Measurements from ENCODE around the gene MDC1. TPM values are rescaled to one million over a fixed set of nuclear protein-coding genes. Genes with fewer than 3 reads are reported as not detected.

MDC1 gene
- total and polyA plus RNA-seq, 4 donors: 13.8 to 40.3 (median 25.9) TPM

DNA sequence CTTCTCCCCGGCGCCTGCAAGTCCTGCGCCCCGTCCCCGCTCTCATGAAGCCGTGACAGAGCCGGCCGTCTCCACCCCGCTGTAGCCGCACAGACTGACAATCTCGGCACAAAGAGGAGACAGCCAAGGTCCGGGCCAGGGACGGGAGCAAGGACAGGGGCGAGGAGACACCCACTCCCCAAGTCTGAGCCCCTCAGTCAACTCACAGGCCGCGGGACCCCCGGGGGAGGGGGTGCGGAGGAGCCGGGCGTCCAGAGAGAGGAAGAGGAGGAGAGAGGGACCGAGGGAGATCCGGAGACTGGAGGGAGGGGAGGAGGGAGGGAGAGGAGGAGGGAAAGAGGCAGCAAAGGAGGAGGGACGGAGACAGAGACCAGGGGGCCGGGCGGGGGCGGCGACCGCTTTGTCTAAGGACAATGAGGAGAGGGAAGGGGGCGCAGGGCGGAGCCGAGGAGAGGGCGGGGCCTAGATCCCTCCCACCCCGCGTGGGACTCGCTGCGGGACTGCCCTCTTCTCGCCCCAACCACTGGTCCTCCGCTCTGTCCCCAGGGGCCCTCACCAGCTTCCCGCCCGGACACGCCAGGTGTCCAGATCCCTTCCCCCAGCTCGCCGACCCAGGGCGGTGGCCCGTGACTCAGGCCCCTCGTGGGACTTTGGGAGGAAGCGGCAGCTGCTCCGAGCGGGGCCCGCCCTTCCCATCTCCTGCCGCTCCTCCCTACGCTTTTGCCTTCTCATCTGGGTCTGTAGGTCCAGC is 30.0 kb downstream of the MDC1 start:
- peak overlapping the region; percentile 99 for H3K4me3 ChIP-seq (ENCODE audit: low read depth, low read length)
- peak in 5 of 6 donors; percentile 75 to 97 (median 77) for DNase-seq (ENCODE audit: low read depth in 4 of 6, low spot score in 6 of 6)
- H3K27me3 ChIP-seq (ENCODE audit: control insufficient read depth, insufficient read depth, low read length): no peaks in the 10 kb centered on the region
- peaks cover 77% of the 10 kb centered on the region for H3K4me1 ChIP-seq (ENCODE audit: control insufficient read depth, insufficient read depth, low read length)
- peaks cover 9% of the 10 kb centered on the region for H3K36me3 ChIP-seq (ENCODE audit: control insufficient read depth, insufficient read depth, low read length)
- WGBS (ENCODE audit: insufficient coverage): 0% methylated on average over 46 of the region's 52 CpGs
- H3K9me3 ChIP-seq (ENCODE audit: control insufficient read depth, insufficient read depth, low read length): no peaks in the 10 kb centered on the region
- peak overlapping the region; percentile 98 for H3K27ac ChIP-seq (ENCODE audit: low read depth, low read length)

DNA sequence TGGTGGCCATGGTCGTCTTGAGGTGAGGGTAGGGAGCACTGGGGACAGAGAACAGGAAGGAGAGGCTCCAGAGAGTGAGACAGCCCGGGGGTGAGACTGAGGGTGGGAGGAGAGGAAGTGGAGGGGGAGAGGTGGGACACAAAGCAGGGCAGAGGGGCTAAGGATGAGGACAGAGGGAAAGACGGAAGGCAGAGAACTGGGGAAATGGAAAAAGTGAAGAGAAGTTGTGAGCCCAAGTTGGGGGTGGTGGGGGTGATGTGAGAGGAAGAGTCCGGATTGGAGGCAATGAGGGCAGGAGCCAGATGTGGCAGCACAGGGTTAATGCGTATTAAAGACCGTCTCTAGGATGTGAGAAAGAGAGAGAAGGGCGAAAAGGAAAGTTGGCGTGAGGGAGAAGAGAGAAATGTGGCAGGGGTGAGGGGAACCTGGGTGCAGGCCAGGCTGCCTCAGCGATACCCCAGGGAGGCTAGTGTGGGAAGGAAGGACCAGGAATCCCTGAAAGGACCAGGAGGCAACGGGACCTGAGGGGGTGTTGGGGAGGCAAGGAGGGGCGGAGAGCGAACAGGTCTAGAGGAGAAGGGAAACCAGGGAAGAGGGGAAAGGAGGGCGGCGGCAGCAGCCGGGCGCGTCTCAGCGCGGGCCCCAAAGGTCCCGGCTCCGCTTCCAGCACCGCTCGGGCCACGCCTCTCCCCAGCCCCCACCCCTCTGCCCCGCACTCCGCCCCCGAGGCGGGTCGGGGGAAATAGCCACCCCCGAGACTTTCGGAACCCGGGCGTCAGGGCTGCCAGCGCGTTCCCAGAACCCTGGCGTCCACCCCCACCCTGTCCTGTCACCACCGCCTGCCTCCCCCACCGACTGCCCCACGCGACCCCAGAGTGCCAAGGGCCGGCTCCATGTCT is 30.8 kb downstream of the MDC1 start, which contains the start of gene PPP1R18:
TSS of gene PPP1R18 (minus strand) at position 637 of the 899 bp plus-strand sequence. CDS start at position 10, 627 bp downstream.
- H3K4me1 ChIP-seq (ENCODE audit: control insufficient read depth, insufficient read depth, low read length): peaks cover 79% of the 10 kb centered on the region
- H3K27me3 ChIP-seq (ENCODE audit: control insufficient read depth, insufficient read depth, low read length): no peaks in the 10 kb centered on the region
- H3K9me3 ChIP-seq (ENCODE audit: control insufficient read depth, insufficient read depth, low read length): no peaks in the 10 kb centered on the region
- DNase-seq (ENCODE audit: low read depth in 4 of 6, low spot score in 6 of 6): peak in 2 of 6 donors; percentile 66 to 80
- H3K36me3 ChIP-seq (ENCODE audit: control insufficient read depth, insufficient read depth, low read length): peaks cover 10% of the 10 kb centered on the region
- WGBS (ENCODE audit: insufficient coverage): under 1% methylated on average over 32 of the region's 41 CpGs
- peak within 1 kb of the TSS; percentile 98 for H3K27ac ChIP-seq (ENCODE audit: low read depth, low read length)
- H3K4me3 ChIP-seq (ENCODE audit: low read depth, low read length): peak within 1 kb of the TSS; percentile 99

DNA sequence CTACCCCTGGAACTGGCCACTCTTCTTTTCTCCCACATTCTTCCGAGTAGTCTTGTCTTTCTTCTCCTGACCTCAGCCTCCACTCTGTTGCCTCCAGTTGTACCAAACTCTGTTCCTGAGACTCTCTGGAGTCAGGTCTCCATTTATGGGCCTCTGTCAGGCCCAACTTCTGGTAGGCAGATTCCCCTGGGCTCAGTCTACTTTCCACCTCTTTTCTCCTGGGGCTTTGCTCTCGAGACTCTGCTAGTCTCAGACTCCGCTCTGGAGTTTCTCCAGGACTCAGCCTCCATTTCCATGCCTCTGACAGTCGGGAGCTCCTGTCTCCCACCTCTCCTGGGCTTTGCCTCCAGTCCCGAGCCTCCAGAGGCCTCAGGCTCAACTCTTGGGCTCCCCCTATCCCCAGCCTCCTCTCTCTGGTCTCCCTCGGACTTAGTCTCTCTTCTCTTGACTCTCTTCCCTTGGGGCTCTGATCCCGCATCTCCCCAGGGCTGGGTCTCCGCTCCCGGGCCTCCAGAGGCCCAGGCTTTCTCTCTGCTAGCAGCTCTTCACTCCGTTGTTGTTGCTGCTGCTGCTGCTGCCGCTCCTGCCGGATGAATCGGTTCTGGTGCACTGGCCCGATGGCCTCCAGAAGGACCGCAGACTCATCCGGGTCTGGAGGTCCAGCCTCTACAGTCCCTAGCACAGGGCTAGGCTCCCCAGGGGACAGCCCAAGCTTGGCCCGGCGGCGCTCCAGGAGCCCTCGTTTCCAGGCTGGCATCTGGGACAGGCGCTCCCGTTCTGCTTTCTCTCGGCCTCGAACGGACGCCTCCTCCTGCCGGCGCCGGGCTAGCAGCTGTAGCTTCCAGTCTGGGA is 31.7 kb downstream of the MDC1 start:
- no peaks in the 10 kb centered on the region for H3K27me3 ChIP-seq (ENCODE audit: control insufficient read depth, insufficient read depth, low read length)
- DNase-seq (ENCODE audit: low read depth in 4 of 6, low spot score in 6 of 6): no peak
- H3K36me3 ChIP-seq (ENCODE audit: control insufficient read depth, insufficient read depth, low read length): peaks cover 15% of the 10 kb centered on the region
- peak overlapping the region; percentile 99 for H3K4me3 ChIP-seq (ENCODE audit: low read depth, low read length)
- H3K27ac ChIP-seq (ENCODE audit: low read depth, low read length): peak overlapping the region; percentile 98
- no peaks in the 10 kb centered on the region for H3K9me3 ChIP-seq (ENCODE audit: control insufficient read depth, insufficient read depth, low read length)
- H3K4me1 ChIP-seq (ENCODE audit: control insufficient read depth, insufficient read depth, low read length): peaks cover 75% of the 10 kb centered on the region
- 58% methylated on average over 29 of the region's 29 CpGs for WGBS (ENCODE audit: insufficient coverage)

DNA sequence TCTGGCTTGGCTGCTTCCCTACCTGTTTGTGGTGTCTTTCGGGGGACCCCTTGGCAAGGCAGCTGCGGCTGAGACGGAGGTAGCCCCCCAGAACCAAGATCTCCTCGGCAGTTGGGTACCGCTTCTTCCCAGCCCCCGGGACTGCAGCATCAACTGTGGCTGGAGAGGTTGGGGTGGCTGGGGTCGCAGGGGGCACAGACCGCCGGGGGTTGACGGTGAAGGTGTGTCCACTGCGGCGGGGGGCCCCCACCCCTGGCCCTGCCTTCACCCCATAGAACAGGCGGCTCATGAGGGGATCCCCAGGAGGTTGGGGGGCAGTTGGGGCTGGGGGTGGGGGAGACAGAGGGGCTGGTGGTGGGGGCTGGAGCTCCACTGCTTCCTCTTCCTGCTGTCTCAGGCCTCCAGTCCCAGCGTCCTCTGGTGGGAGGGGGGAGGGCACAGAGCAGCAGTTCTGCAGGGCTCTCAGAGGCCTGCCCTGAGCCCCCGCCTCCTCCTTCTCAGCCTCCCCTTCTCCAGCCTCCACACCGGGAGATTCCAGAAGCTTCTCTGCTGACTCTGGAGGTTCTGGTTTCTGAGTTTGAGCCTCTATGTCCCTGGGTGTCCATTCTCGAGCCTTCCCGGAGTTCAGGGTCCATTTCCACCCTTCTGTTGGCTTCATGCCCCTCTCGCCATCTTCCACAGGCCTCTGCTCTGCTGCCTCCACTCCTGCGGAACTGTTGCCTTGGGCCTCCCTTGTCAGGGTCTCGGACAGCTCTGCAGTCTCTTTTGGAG is 32.5 kb downstream of the MDC1 start:
- no peaks in the 10 kb centered on the region for H3K9me3 ChIP-seq (ENCODE audit: control insufficient read depth, insufficient read depth, low read length)
- H3K4me1 ChIP-seq (ENCODE audit: control insufficient read depth, insufficient read depth, low read length): peaks cover 73% of the 10 kb centered on the region
- 71% methylated on average over 9 of the region's 21 CpGs for WGBS (ENCODE audit: insufficient coverage)
- peak overlapping the region; percentile 99 for H3K4me3 ChIP-seq (ENCODE audit: low read depth, low read length)
- no peak for DNase-seq (ENCODE audit: low read depth in 4 of 6, low spot score in 6 of 6)
- no peaks in the 10 kb centered on the region for H3K27me3 ChIP-seq (ENCODE audit: control insufficient read depth, insufficient read depth, low read length)
- H3K36me3 ChIP-seq (ENCODE audit: control insufficient read depth, insufficient read depth, low read length): peaks cover 15% of the 10 kb centered on the region
- H3K27ac ChIP-seq (ENCODE audit: low read depth, low read length): peak overlapping the region; percentile 98

DNA sequence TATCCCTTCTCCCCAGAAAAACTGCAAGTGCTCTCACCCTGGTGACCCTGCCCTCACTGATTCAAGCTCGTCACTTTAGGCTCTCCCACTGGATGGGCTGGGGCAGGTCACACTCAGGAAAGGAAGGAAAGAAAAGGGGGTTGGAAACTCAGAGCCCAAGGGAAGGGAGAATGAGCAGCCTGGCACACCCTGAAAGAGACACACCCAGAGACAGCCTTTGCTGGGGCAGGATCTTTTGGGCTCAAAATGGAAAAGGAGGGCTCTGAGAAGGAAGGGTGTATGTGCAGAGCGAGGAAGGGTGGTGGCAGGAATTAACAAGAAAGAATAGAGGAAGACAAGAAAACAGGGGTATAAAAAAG is 33.1 kb downstream of the MDC1 start:
- H3K4me3 ChIP-seq (ENCODE audit: low read depth, low read length): peak overlapping the region; percentile 99
- H3K9me3 ChIP-seq (ENCODE audit: control insufficient read depth, insufficient read depth, low read length): no peaks in the 10 kb centered on the region
- no peaks in the 10 kb centered on the region for H3K27me3 ChIP-seq (ENCODE audit: control insufficient read depth, insufficient read depth, low read length)
- DNase-seq (ENCODE audit: low read depth in 4 of 6, low spot score in 6 of 6): no peak
- H3K4me1 ChIP-seq (ENCODE audit: control insufficient read depth, insufficient read depth, low read length): peaks cover 73% of the 10 kb centered on the region
- WGBS (ENCODE audit: insufficient coverage): 57% methylated on average over 1 of the region's 2 CpGs
- H3K27ac ChIP-seq (ENCODE audit: low read depth, low read length): peak overlapping the region; percentile 88
- peaks cover 18% of the 10 kb centered on the region for H3K36me3 ChIP-seq (ENCODE audit: control insufficient read depth, insufficient read depth, low read length)

DNA sequence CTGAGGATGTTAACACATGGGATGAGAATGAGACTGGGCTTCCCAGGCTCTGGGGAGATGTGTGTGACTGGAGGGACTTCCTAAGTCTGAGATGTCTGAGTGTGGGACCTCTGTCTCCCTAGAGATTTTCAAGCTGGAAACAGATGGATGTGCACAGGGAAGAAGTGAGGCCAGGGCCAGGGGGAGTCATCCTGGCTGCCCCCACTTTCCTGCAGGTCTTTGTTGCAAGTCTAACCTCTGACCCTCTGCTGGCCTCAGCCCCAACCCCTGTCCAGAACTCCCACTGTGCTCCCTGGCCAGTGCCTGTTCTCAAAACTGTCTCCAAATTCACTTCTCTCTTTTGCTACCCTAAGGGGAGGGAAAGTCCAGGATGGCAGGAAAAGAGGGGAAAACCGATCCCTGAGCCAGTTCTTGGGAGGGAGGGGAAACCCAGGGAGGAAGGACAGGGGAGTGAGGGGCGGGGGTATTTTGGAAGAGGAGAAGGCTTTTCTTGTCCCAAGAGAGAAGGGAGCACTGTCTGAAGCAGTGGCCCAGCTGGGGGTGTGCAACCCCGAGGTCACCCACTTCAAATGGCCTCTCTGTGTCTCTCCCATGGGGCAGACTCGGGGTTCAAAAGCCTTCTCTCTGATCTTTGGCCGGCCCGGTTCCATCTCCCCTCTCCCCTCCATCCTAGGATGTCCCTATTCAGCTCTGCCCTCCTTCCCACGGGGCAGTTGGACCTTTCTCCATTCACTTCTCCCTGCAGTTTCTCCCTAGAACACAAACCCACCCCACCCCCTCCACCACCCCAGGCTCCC is 33.7 kb downstream of the MDC1 start:
- WGBS (ENCODE audit: insufficient coverage): 10% methylated on average over 7 of the region's 7 CpGs
- Histone ChIP-seq H3K27ac (ENCODE audit: low read depth, low read length) (peak overlapping the region; percentile 88), H3K9me3 (ENCODE audit: control insufficient read depth, insufficient read depth, low read length) (no peaks in the 10 kb centered on the region), H3K4me3 (ENCODE audit: low read depth, low read length) (peak overlapping the region; percentile 99), H3K27me3 (ENCODE audit: control insufficient read depth, insufficient read depth, low read length) (no peaks in the 10 kb centered on the region), H3K4me1 (ENCODE audit: control insufficient read depth, insufficient read depth, low read length) (peaks cover 69% of the 10 kb centered on the region), H3K36me3 (ENCODE audit: control insufficient read depth, insufficient read depth, low read length) (peaks cover 24% of the 10 kb centered on the region)
- DNase-seq (ENCODE audit: low read depth in 4 of 6, low spot score in 6 of 6): no peak

DNA sequence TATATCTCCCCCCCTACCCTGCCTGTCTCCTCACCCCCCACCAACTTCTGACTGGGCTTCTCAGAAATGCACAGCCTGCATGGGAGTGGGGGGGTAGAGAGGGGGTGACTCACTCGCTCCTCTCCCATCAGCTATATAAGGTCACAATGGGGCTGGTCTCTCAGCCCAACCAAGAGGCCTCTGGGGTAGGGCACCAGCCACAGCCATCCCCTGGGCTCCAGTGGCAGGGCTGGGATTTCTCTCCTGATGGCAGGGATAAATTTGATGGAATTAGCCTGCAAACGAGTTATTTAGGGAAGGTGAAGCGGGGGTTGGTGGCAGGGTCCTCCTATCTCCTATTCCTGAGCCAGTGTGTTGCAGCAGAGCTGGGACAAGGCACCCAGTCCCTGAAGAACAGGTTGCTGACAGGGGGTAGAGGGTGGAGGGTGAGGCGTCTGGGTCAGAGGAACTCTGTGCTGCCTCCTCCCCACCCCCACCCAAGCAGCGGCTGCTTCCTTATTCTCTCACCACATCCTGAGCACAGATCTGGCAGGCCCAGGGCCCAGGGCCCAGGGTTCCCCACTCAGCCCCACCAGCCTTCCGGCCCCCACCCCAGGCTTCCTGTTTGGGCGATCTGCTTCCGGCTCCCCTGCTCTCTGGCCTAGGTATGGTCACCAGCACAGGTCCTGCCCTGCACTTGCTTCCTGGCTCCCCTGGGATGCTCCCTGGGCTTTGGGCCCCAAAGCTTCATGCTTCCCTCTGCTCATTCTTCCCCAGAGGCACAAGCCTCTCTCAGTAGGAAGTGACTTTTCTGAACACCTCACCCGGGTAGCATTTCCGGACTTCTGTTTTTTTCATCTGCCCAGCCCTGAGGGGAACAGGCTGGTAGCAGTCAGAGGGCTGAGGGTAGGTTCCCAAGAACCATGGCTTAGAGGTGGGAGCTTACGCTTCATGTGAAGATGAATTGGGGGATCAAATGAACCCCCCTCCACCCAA is 34.7 kb downstream of the MDC1 start:
- Histone ChIP-seq H3K27ac (ENCODE audit: low read depth, low read length) (peak overlapping the region; percentile 88), H3K27me3 (ENCODE audit: control insufficient read depth, insufficient read depth, low read length) (no peaks in the 10 kb centered on the region), H3K4me3 (ENCODE audit: low read depth, low read length) (peak overlapping the region; percentile 99), H3K4me1 (ENCODE audit: control insufficient read depth, insufficient read depth, low read length) (peaks cover 59% of the 10 kb centered on the region), H3K36me3 (ENCODE audit: control insufficient read depth, insufficient read depth, low read length) (peaks cover 32% of the 10 kb centered on the region), H3K9me3 (ENCODE audit: control insufficient read depth, insufficient read depth, low read length) (no peaks in the 10 kb centered on the region)
- peak in 1 of 6 donors; percentile 53 for DNase-seq (ENCODE audit: low read depth in 4 of 6, low spot score in 6 of 6)
- 16% methylated on average over 4 of the region's 11 CpGs for WGBS (ENCODE audit: insufficient coverage)

All from spinal cord (tissue), 10 donors.